ENCODE results near the gene INTS6L.

INTS6L gene

GRCh38 chrX:135513130-135513515 lies 7.3 kb upstream of the INTS6L start:
- Mint-ChIP-seq H3K9me3 (no peaks in the 10 kb centered on the region), H3K27me3 (peaks cover 19% of the 10 kb centered on the region), H3K4me3 (no peak overlapping the region), H3K27ac (no peak overlapping the region), H3K36me3 (ENCODE audit: low read depth) (no peaks in the 10 kb centered on the region), H3K4me1 (ENCODE audit: low read depth) (peaks cover 2% of the 10 kb centered on the region)
- DNase-seq, result no peak

GRCh38 chrX:135516376-135516775 lies 4.1 kb upstream of the INTS6L start:
- peaks cover 5% of the 10 kb centered on the region for H3K36me3 Mint-ChIP-seq (ENCODE audit: low read depth)
- peaks cover 19% of the 10 kb centered on the region for H3K27me3 Mint-ChIP-seq
- peaks cover 17% of the 10 kb centered on the region for H3K4me1 Mint-ChIP-seq (ENCODE audit: low read depth)
- DNase-seq, result no peak
- H3K9me3 Mint-ChIP-seq, result no peaks in the 10 kb centered on the region
- no peak overlapping the region for H3K4me3 Mint-ChIP-seq
- no peak overlapping the region for H3K27ac Mint-ChIP-seq

GRCh38 chrX:135518161-135518560 lies 2.3 kb upstream of the INTS6L start:
- Mint-ChIP-seq H3K4me1 (ENCODE audit: low read depth) (peaks cover 23% of the 10 kb centered on the region), H3K9me3 (no peaks in the 10 kb centered on the region), H3K4me3 (no peak overlapping the region), H3K27me3 (peaks cover 19% of the 10 kb centered on the region), H3K27ac (no peak overlapping the region), H3K36me3 (ENCODE audit: low read depth) (peaks cover 13% of the 10 kb centered on the region)
- DNase-seq, result no peak

GRCh38 chrX:135520022-135520552 lies 373 bp upstream of the INTS6L start:
- Mint-ChIP-seq H3K4me1 (ENCODE audit: low read depth) (peaks cover 41% of the 10 kb centered on the region), H3K36me3 (ENCODE audit: low read depth) (peaks cover 21% of the 10 kb centered on the region), H3K27ac (peak overlapping the region; percentile 99), H3K27me3 (peaks cover 18% of the 10 kb centered on the region), H3K4me3 (peak overlapping the region; percentile 98), H3K9me3 (no peaks in the 10 kb centered on the region)
- no peak for DNase-seq

GRCh38 chrX:135521405-135522131 lies 1.1 kb downstream of the INTS6L start:
- peak overlapping the region; percentile 98 for H3K4me3 Mint-ChIP-seq
- H3K4me1 Mint-ChIP-seq (ENCODE audit: low read depth), result peaks cover 52% of the 10 kb centered on the region
- H3K27me3 Mint-ChIP-seq, result peaks cover 18% of the 10 kb centered on the region
- peaks cover 28% of the 10 kb centered on the region for H3K36me3 Mint-ChIP-seq (ENCODE audit: low read depth)
- DNase-seq, result peak; percentile 82
- H3K27ac Mint-ChIP-seq, result peak overlapping the region; percentile 99
- no peaks in the 10 kb centered on the region for H3K9me3 Mint-ChIP-seq

GRCh38 chrX:135522132-135522530 lies 1.7 kb downstream of the INTS6L start:
- Mint-ChIP-seq H3K4me3 (peak overlapping the region; percentile 78), H3K4me1 (ENCODE audit: low read depth) (peaks cover 53% of the 10 kb centered on the region), H3K27me3 (peaks cover 18% of the 10 kb centered on the region)

GRCh38 chrX:135522878-135523693 lies 2.6 kb downstream of the INTS6L start:
- Mint-ChIP-seq H3K27ac (peak overlapping the region; percentile 91), H3K4me1 (ENCODE audit: low read depth) (peaks cover 59% of the 10 kb centered on the region)
- DNase-seq, result no peak

More at GRCh38 chrX:135522132-135522530, 1.7 kb downstream of the INTS6L start:
- peaks cover 28% of the 10 kb centered on the region for H3K36me3 Mint-ChIP-seq (ENCODE audit: low read depth)
- H3K9me3 Mint-ChIP-seq, result no peaks in the 10 kb centered on the region
- no peak for DNase-seq
- peak overlapping the region; percentile 91 for H3K27ac Mint-ChIP-seq

GRCh38 chrX:135528254-135528653 lies 7.8 kb downstream of the INTS6L start:
- no peaks in the 10 kb centered on the region for H3K9me3 Mint-ChIP-seq
- peaks cover 26% of the 10 kb centered on the region for H3K36me3 Mint-ChIP-seq (ENCODE audit: low read depth)
- DNase-seq, result no peak
- H3K4me1 Mint-ChIP-seq (ENCODE audit: low read depth), result peaks cover 56% of the 10 kb centered on the region
- H3K4me3 Mint-ChIP-seq, result no peak overlapping the region
- peaks cover 14% of the 10 kb centered on the region for H3K27me3 Mint-ChIP-seq
- no peak overlapping the region for H3K27ac Mint-ChIP-seq

More at GRCh38 chrX:135522878-135523693, 2.6 kb downstream of the INTS6L start:
- H3K9me3 Mint-ChIP-seq, result no peaks in the 10 kb centered on the region
- H3K4me3 Mint-ChIP-seq, result peak overlapping the region; percentile 78
- H3K27me3 Mint-ChIP-seq, result peaks cover 16% of the 10 kb centered on the region
- peaks cover 28% of the 10 kb centered on the region for H3K36me3 Mint-ChIP-seq (ENCODE audit: low read depth)

GRCh38 chrX:135528756-135529155 lies 8.3 kb downstream of the INTS6L start:
- Mint-ChIP-seq H3K27ac (no peak overlapping the region), H3K4me1 (ENCODE audit: low read depth) (peaks cover 56% of the 10 kb centered on the region), H3K36me3 (ENCODE audit: low read depth) (peaks cover 23% of the 10 kb centered on the region), H3K4me3 (no peak overlapping the region), H3K27me3 (peaks cover 14% of the 10 kb centered on the region), H3K9me3 (no peaks in the 10 kb centered on the region)
- DNase-seq, result no peak

GRCh38 chrX:135530097-135530496 lies 9.6 kb downstream of the INTS6L start:
- Mint-ChIP-seq H3K4me1 (ENCODE audit: low read depth) (peaks cover 49% of the 10 kb centered on the region), H3K27me3 (peaks cover 9% of the 10 kb centered on the region), H3K27ac (no peak overlapping the region), H3K4me3 (no peak overlapping the region), H3K36me3 (ENCODE audit: low read depth) (peaks cover 18% of the 10 kb centered on the region), H3K9me3 (no peaks in the 10 kb centered on the region)
- no peak for DNase-seq

- Mint-ChIP-seq H3K4me3 (no peak overlapping the region), H3K27ac (no peak overlapping the region)
Measured at GRCh38 chrX:135531813-135532212, 11.4 kb downstream of the INTS6L start.

GRCh38 chrX:135535077-135535940 lies 14.8 kb downstream of the INTS6L start:
- H3K4me1 Mint-ChIP-seq (ENCODE audit: low read depth), result peaks cover 60% of the 10 kb centered on the region
- H3K27ac Mint-ChIP-seq, result peak overlapping the region; percentile 2
- no peak for DNase-seq
- no peak overlapping the region for H3K4me3 Mint-ChIP-seq
- peaks cover 9% of the 10 kb centered on the region for H3K27me3 Mint-ChIP-seq
- peaks cover 20% of the 10 kb centered on the region for H3K36me3 Mint-ChIP-seq (ENCODE audit: low read depth)
- H3K9me3 Mint-ChIP-seq, result no peaks in the 10 kb centered on the region

More at GRCh38 chrX:135531813-135532212, 11.4 kb downstream of the INTS6L start:
- Mint-ChIP-seq H3K36me3 (ENCODE audit: low read depth) (peaks cover 17% of the 10 kb centered on the region), H3K9me3 (no peaks in the 10 kb centered on the region), H3K4me1 (ENCODE audit: low read depth) (peaks cover 49% of the 10 kb centered on the region), H3K27me3 (peaks cover 9% of the 10 kb centered on the region)
- no peak for DNase-seq

- Mint-ChIP-seq H3K9me3 (no peaks in the 10 kb centered on the region), H3K4me3 (no peak overlapping the region), H3K4me1 (ENCODE audit: low read depth) (peaks cover 50% of the 10 kb centered on the region), H3K27me3 (peaks cover 6% of the 10 kb centered on the region), H3K27ac (peak overlapping the region; percentile 6), H3K36me3 (ENCODE audit: low read depth) (peaks cover 13% of the 10 kb centered on the region)
- DNase-seq, result no peak
Measured at GRCh38 chrX:135536877-135537276, 16.4 kb downstream of the INTS6L start.

- H3K4me3 Mint-ChIP-seq, result no peak overlapping the region
- no peaks in the 10 kb centered on the region for H3K9me3 Mint-ChIP-seq
- H3K27me3 Mint-ChIP-seq, result peaks cover 13% of the 10 kb centered on the region
- no peak overlapping the region for H3K27ac Mint-ChIP-seq
- no peak for DNase-seq
- peaks cover 45% of the 10 kb centered on the region for H3K4me1 Mint-ChIP-seq (ENCODE audit: low read depth)
- H3K36me3 Mint-ChIP-seq (ENCODE audit: low read depth), result peaks cover 13% of the 10 kb centered on the region
Measured at GRCh38 chrX:135541351-135541750, 20.9 kb downstream of the INTS6L start.

All from activated T-cell treated with anti-CD3 and anti-CD28 coated beads, Interleukin-2, amount 50 U/mL, for 24 hours (primary cell).